DOHH2 (cell line): Measurements from ENCODE around the gene SIK3.

Experiments used
- CTCF ChIP-seq: fragments of 200-600 bp; sonication (generic); IDR thresholded peaks from one replicate; pipeline ENCODE4 v1.5.1; 2014; ENCODE audit warnings: antibody characterized with exemption, mild to moderate bottlenecking, low read depth, low read length; ENCODE audit not compliant: poor library complexity, severe bottlenecking
- EZH2phosphoT487 ChIP-seq: fragments of 200-600 bp; sonication (generic); IDR thresholded peaks from 2 replicates; pipeline ENCODE4 v1.6.1; 2017; ENCODE audit warnings: borderline replicate concordance, mild to moderate bottlenecking, antibody characterized with exemption, low read length, moderate library complexity, mixed read lengths

- no peak for TF ChIP-seq CTCF
- TF ChIP-seq EZH2phosphoT487: no peak
These were observed 197.0 kb downstream of the SIK3 start for GRCh38 chr11:116901211-116901610.
